K562 (cell line): ENCODE data around the gene NUSAP1. TPM values are rescaled to one million over a fixed set of nuclear protein-coding genes. Genes with fewer than 3 reads are reported as not detected.
A peak's percentile ranks its signal among the peaks of the same experiment; 100 is the strongest.

Experiments
- ATAC-seq: fragments of 200-7000 bp; cut with Tn5 transposase; 3 replicates; pipeline ENCODE4 v1.9.1; 2020; ENCODE audit warnings: moderate library complexity
- BruUV-seq: library from RNA; stranded (reverse); fragments of 400-500 nt; replicated peaks from 2 replicates; lab custom pipeline; 2021; lab: Mats Ljungman, UMichigan
- CTCF ChIA-PET: fragments of 300-600 bp; formaldehyde crosslinking; extraction: SDS; loops from one replicate; lab custom pipeline; 2021; ENCODE audit warnings: low intra/inter-chr PET ratio; lab: Yijun Ruan, JAX
- POLR2A ChIA-PET: fragments of 300-600, 350-650 bp; sonication (Branson Sonifier 250); formaldehyde crosslinking; extraction: SDS; loops from one replicate; lab custom pipeline; 2021; ENCODE audit warnings: antibody characterized with exemption, inconsistent platforms; lab: Yijun Ruan, JAX
- DNase-seq, 4 experiments: peaks; one replicate each; pipeline versions ENCODE4 v3.0.0 to v3.0.0-alpha.2; 2011 to 2018; ENCODE audit warnings: low spot score in 3 of 4, mixed read lengths in 3 of 4; ENCODE audit errors: extremely low read depth in 1 of 4
- FAIRE-seq: peaks from 2 replicates; lab custom pipeline; 2011; peaks lifted over from hg19 to GRCh38; lab: Jason Lieb, UNC
- H2AFZ ChIP-seq: 2 replicates; pipeline ENCODE4 v1.6.0; 2011; ENCODE audit warnings: low read depth, low read length, control low read depth, inconsistent platforms
- H3K27ac ChIP-seq: fragments of 200-600 bp; 3 replicates; pipeline ENCODE4 v1.8.0; 2011; ENCODE audit warnings: low read depth, mild to moderate bottlenecking, control low read depth, inconsistent platforms, low read length, moderate library complexity, mixed read lengths; ENCODE audit errors: extremely low read depth
- H3K27me3 ChIP-seq, 2 experiments: fragments of 300-600 bp in 1 of 2; 2 replicates in 1 of 2; 3 replicates in 1 of 2; pipeline versions ENCODE4 v1.6.0 to v1.8.0; 2011; ENCODE audit warnings: inconsistent platforms in 2 of 2, low read length in 2 of 2, mild to moderate bottlenecking in 1 of 2, mixed read lengths in 1 of 2, moderate library complexity in 1 of 2; ENCODE audit not compliant: control insufficient read depth in 2 of 2, insufficient read depth in 2 of 2
- H3K36me3 ChIP-seq: fragments of 300-600 bp; 3 replicates; pipeline ENCODE4 v1.8.0; 2011; ENCODE audit warnings: mild to moderate bottlenecking, low read length, inconsistent platforms; ENCODE audit not compliant: control insufficient read depth, insufficient read depth
- H3K4me1 ChIP-seq, 2 experiments: fragments of 200-600 bp in 1 of 2; replicated peaks in 1 of 2; 2 replicates in 1 of 2; 3 replicates in 1 of 2; pipeline versions ENCODE4 v1.5.1 to v1.8.0; 2011; ENCODE audit warnings: inconsistent platforms in 2 of 2, low read length in 2 of 2, mild to moderate bottlenecking in 1 of 2, mixed read lengths in 1 of 2, moderate library complexity in 1 of 2; ENCODE audit not compliant: control insufficient read depth in 2 of 2, insufficient read depth in 2 of 2
- H3K4me2 ChIP-seq: 2 replicates; pipeline ENCODE4 v1.6.1; 2011; ENCODE audit warnings: low read length, control low read depth, inconsistent platforms, mixed read lengths; ENCODE audit not compliant: insufficient read depth
- H3K4me3 ChIP-seq: fragments of 200-600 bp; sonication (generic), shearing (Covaris generic); 2 replicates; pipeline ENCODE4 v1.5.1; 2016; ENCODE audit warnings: control low read depth, inconsistent platforms
- H3K79me2 ChIP-seq: fragments of 200-600 bp; 3 replicates; pipeline ENCODE4 v1.8.0; 2011; ENCODE audit warnings: low read length, inconsistent platforms; ENCODE audit not compliant: control insufficient read depth, insufficient read depth
- H3K9ac ChIP-seq, 2 experiments: 2 replicates each; pipeline versions ENCODE4 v1.6.0 to v1.6.1; 2011; ENCODE audit warnings: low read depth in 2 of 2, low read length in 2 of 2, control low read depth in 1 of 2, inconsistent platforms in 1 of 2, mild to moderate bottlenecking in 1 of 2, mixed read lengths in 1 of 2; ENCODE audit not compliant: insufficient read depth in 1 of 2
- H3K9me1 ChIP-seq: one replicate; pipeline ENCODE4 v1.6.0; 2011; ENCODE audit warnings: inconsistent platforms, mild to moderate bottlenecking, low read length, moderate library complexity; ENCODE audit not compliant: control insufficient read depth, insufficient read depth
- H3K9me3 ChIP-seq: replicated peaks from 2 replicates; pipeline ENCODE4 v1.5.1; 2011; ENCODE audit warnings: low read depth, low read length, inconsistent platforms; ENCODE audit not compliant: control insufficient read depth, insufficient read depth
- H4K20me1 ChIP-seq: replicated peaks from 2 replicates; pipeline ENCODE4 v1.6.1; 2011; ENCODE audit warnings: low read length, inconsistent platforms, mixed read lengths; ENCODE audit not compliant: control insufficient read depth, insufficient read depth
- VEZF1 ChIP-seq: fragments of 200-800 bp; sonication (Bioruptor generic); IDR thresholded peaks from 2 replicates; pipeline ENCODE4 v1.6.1; 2017; ENCODE audit warnings: missing genetic modification characterization, missing compliant biosample characterization
- ZBTB11 ChIP-seq, 3 experiments: fragments of 200-800 bp in 1 of 3; fragments of 250-450 bp in 1 of 3; fragments of 450-650 bp in 1 of 3; sonication (Bioruptor Pico) in 1 of 3; sonication (Bioruptor generic) in 1 of 3; formaldehyde crosslinking in 1 of 3; IDR thresholded peaks; 2 replicates each; pipeline versions ENCODE4 v1.6.1 to v1.8.0; 2016 to 2022; ENCODE audit warnings: mild to moderate bottlenecking in 2 of 3, missing genetic modification characterization in 2 of 3, missing compliant biosample characterization in 1 of 3, moderate library complexity in 1 of 3
- ZNF644 ChIP-seq: fragments of 200-800 bp; sonication (Bioruptor generic); IDR thresholded peaks from 2 replicates; pipeline ENCODE4 v1.6.1; 2016; ENCODE audit warnings: low read depth, missing genetic modification characterization, missing compliant biosample characterization
- WGBS: fragments of 100-300 bp; shearing (Covaris generic); methylation state at CpG from one replicate; pipeline ENCODE4 v1.1.6; 2016; ENCODE audit warnings: low coverage, mixed read lengths; ENCODE audit not compliant: insufficient coverage; ENCODE audit errors: missing lambda C conversion rate; 5-methylcytosine and 5-hydroxymethylcytosine counted together
- in situ Hi-C: fragments of 300-500 bp; cut with MboI; formaldehyde crosslinking; loops from 4 replicates; pipeline ENCODE4 v1.15.0; 2018; ENCODE audit warnings: inconsistent platforms, mixed read lengths
- intact Hi-C: fragments of 100-400 bp; cut with micrococcal nuclease; formaldehyde crosslinking; loops from 2 replicates; pipeline ENCODE4 v1.14.2; 2022
- polyA plus RNA-seq, 8 experiments: library from polyadenylated mRNA; depleted of rRNA in 4 of 8; stranded (reverse) in 5 of 8; unstranded in 3 of 8; fragments of >200 nt; fragmentation: Nextera tagmentation in 2 of 8; fragmentation: Illumina TruSeq in 1 of 8; extraction: Ambion mirVana in 2 of 8; extraction: Trizol in 1 of 8; gene quantifications; 2 replicates each; pipeline versions ENCODE4 v1.2.1 to v1.2.3, GENCODE V29; 2011 to 2014; ENCODE audit warnings: inconsistent platforms in 1 of 8, missing spikeins in 1 of 8
- total RNA-seq, 7 experiments: library from RNA; depleted of rRNA in 6 of 7; stranded (reverse); fragments of >200 nt in 6 of 7; fragmentation: Illumina TruSeq in 2 of 7; extraction: Trizol in 2 of 7; gene quantifications; 2 replicates each; pipeline versions ENCODE4 v1.2.1 to v1.2.3, GENCODE V29; 2011 to 2021; ENCODE audit warnings: low replicate concordance in 1 of 7

Gene NUSAP1
- total and polyA plus RNA-seq, 9 of the 15 experiments (the other 6 are each of a cell fraction or from before 2014, with no cell fraction given), result 119 to 266 (median 227) TPM

GRCh38 chr15:41401904-41402267 lies 69.2 kb downstream of the NUSAP1 start:
- peaks cover 14% of the 10 kb centered on the region for H3K79me2 ChIP-seq
- H3K4me3 ChIP-seq, result peak overlapping the region; percentile 90
- peak; percentile 60 for ATAC-seq
- TF ChIP-seq ZNF644 (tag), result no peak
- peak; percentile 19 for TF ChIP-seq VEZF1 (CRISPR knock-in tag)
- TF ChIP-seq ZBTB11 (CRISPR knock-in tag; IDR thresholded peaks at IDR 0.05), result 0 out of 6 replicates have a peak, but pooled peaks of 1 of the 3 experiments have one; percentile 5
- H3K27me3 ChIP-seq, result no peaks in the 10 kb centered on the region
- H3K9ac ChIP-seq, result peak overlapping the region; percentile 94 to 99
- peak; percentile 26 for FAIRE-seq
- intact Hi-C loops, result no loop called here
- H3K4me1 ChIP-seq, result peaks cover 0 to 13% of the 10 kb centered on the region in 2 experiments; a peak in 3 of 5 replicates
- H4K20me1 ChIP-seq, result no peaks in the 10 kb centered on the region
- H3K36me3 ChIP-seq, result peaks cover 1% of the 10 kb centered on the region; the same call in 1 of the 3 replicates
- CTCF ChIA-PET, result interaction anchor here (0.7 kb wide), 1 partner anchor 37 kb away, joined by 4 read pairs; no protein-coding TSS in a partner anchor
- POLR2A ChIA-PET, result interaction anchor here (0.8 to 1.8 kb wide), 3 partner anchors 9 to 64 kb away, joined by 3 to 8 read pairs (median 4); no protein-coding TSS in a partner anchor
- peak overlapping the region; percentile 92 for H3K27ac ChIP-seq
- WGBS, result 0% methylated on average over 9 of the region's 9 CpGs
- no peaks in the 10 kb centered on the region for H3K9me1 ChIP-seq
- H3K4me2 ChIP-seq, result peak overlapping the region; percentile 92
- peak overlapping the region; percentile 99 for H2AFZ ChIP-seq
- DNase-seq, result peak in 1 of 4 experiments; percentile 30
- in situ Hi-C loops, result no loop called here
- no peaks in the 10 kb centered on the region for H3K9me3 ChIP-seq
- TSS peak; percentile 96 for BruUV-seq
